Gastroesophageal sphincter (tissue), 3 donors: ENCODE results near the gene SHH.

Experiments used
- CTCF ChIP-seq, 4 experiments: fragments of 200-600 bp in 2 of 4; fragments of 450-650 bp in 2 of 4; sonication (generic) in 1 of 4; IDR thresholded peaks; one replicate each; pipeline ENCODE4 v1.5.1; 2017 to 2019; ENCODE audit warnings: antibody characterized with exemption in 4 of 4, mild to moderate bottlenecking in 2 of 4, moderate library complexity in 2 of 4
- EP300 ChIP-seq: sonication (generic); formaldehyde crosslinking; IDR thresholded peaks from one replicate; pipeline ENCODE4 v1.6.1; 2017; ENCODE audit warnings: antibody characterized with exemption, mild to moderate bottlenecking
- POLR2A ChIP-seq, 2 donors: fragments of 450-650 bp; IDR thresholded peaks; one replicate each; pipeline ENCODE4 v1.6.1; 2017; ENCODE audit warnings: antibody characterized with exemption in 2 of 2, mild to moderate bottlenecking in 2 of 2, moderate library complexity in 1 of 2

GRCh38 chr7:155832581-155832981, 20.3 kb upstream of the SHH start:
- TF ChIP-seq POLR2A (IDR thresholded peaks at IDR 0.05) (no peak), EP300 (no peak), CTCF (IDR thresholded peaks at IDR 0.05) (no peak)
